Measurements from ENCODE around the gene GAS7.
"Not testable (repeated sequence)": the region's sequence is repeated elsewhere in the genome, so short reads cannot be mapped to it uniquely, and the experiment has no call there.

Gene GAS7

DNA sequence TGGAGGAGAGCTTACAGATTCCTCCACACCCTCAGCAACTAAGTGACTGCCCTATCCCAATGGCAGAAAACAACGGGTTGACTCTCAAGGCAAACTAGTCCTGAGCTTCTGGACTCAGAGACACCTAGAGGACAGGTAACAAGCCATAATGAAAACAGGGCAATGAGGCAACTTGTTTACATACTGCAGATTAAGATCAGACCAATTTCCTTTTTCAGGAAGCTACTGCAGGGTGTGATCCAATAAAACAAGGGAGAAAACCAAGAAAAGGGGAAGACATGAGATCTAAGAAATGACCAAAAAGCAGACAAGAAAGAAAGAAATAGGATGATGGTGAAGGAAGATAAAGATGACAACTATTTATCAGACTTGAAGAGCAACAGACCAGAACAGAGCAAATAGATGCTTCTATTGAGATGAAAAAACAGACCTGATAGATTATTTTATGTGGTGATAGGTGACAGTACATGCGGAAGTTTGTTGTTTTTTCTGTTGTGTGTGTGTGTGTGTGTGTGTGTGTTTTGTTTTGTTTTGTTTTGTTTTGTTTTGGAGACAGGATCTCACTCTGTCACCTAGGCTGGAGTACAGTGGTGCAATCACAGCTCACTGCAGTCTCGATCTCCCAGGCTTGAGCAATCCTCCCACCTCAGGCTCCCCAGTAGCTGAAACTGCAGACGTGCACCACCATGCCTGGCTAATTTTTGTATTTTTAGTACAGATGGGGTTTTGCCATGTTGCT lies 120.7 kb downstream of the GAS7 start:
- DNase-seq, result no peak

DNA sequence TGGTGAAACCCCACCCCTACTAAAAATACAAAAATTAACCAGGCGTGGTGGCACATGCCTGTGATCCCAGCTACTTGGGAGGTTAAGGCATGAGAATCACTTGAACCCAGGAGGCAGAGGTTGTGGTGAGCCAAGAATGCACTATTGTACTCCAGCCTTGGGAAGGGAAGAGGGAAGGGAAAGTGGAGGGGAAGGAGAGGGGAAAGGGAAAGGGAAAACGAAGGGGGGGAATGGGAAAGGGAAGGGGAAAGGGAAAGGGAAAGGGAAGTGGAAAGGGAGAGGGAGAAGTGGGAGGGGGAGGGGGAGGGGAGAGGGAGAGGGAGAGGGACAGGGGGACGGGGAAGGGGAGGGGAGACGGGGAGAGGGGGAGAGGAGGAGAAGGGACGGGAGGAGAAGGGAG lies 122.5 kb downstream of the GAS7 start:
- no peak for DNase-seq

DNA sequence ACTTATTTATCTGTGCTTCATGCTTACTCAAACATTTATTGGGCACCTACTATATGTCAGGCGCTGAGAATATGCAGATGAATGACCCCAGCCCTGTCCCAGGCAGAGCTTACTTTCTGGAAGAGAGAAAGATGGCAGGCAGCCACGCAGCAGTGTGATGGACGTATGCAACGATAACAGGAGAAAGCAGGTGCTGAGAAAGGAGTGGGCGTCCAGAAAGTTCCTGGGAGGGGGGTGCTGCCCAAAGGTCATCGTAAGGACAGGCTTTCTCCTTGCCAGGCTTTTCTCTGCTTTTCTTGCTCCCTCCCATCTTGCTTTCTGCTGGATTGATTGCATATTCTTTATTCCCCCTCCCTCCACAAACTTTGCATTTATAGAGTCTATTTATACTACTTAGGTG lies 124.5 kb downstream of the GAS7 start:
- no peak for DNase-seq

DNA sequence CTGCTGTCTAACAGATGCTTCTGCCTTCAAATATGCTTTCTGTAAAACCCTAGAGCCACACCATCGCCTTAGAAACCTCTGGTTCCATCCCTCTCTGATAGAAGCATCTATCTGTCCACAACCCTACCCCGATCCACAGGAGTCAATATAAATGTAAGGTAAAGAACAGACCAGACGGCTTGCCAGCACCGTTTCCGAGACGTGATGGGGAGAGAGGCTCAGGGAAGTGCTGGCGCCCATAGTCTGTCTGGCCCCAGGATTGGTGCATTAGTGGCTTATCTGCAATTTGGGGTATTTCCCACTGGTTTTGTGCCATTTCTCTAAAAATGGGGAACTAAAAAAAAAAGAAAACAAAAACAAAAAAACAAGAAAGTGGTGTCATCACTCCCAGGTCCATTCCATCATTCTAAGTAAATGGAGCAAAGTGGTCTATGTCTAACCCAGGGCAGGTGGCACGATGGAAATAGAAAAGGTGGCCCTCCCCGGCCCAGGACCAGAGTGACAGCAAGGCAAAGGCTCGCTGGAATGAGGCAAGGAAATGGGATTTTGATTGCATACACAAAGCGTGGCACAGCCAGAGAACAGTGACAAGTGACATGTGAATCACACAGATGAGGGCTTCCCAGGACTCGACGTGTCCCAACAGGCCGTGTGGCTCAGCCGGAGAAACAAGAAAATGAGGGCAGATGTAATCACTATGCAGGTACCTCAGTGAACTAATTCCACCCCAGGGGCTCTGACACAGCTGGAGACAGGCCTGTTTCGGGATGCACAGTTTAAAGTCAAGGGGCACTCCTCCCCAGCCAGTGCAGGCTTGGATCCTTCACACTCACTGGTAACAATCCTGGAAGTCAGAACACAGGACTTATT lies 125.6 kb downstream of the GAS7 start:
- no peak for DNase-seq

DNA sequence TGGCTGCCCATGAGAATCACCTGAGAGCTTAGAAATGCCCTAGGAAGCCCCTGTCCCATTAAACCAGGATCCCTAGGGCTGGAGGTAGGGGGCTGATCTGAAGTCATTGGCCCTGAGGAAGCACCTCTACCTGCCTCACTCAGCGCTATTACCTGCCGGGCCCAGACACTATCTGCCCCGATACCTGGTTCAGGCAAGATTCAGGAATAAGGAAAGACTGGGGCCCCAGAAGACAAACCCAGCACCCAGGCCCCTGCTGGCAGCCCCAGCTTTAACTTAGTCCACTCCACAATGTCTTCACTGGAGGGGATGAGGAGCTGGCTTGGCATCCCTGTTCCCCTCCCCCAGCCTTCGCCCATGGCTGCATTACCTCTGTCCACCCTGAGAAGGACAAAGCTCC lies 126.3 kb downstream of the GAS7 start:
- no peak for DNase-seq

DNA sequence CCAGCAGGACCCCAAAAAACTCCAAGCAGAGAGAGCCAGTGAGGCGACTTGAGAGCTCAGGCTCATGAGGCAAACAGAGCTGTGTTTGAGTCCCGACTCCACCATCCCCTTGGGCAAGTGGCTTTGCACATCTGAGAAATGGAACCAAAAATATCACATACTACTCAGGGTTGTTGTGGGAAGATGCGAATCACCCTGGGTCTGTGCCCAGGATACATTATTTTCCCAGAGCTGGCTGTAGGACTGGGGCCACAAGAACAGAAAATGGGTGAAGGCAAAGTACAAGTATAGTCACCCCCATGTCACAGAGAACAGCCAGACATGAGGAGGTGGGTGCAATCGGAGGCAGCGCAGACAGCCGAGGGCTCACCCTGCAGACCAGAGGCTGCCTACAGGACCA lies 127.3 kb downstream of the GAS7 start:
- no peak for DNase-seq

DNA sequence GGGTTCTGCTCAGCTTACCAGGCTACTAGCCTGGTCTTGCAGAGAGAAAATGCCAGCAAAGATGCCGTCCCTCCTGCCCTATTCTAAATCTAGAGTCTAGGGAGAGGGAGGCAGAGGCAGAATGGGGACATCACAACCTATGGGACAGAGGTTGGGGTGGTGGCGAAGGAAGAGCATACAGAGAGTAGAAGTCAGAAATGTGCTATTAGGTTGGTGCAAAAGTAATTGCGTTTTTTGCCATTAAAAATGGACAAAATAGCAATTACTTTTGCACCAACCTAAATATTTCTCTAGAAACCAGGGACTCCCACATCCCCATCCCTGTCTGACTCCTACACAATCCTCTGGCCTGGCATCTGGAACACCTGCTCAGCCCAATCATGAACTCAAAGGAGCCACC lies 127.7 kb downstream of the GAS7 start:
- DNase-seq, result no peak

DNA sequence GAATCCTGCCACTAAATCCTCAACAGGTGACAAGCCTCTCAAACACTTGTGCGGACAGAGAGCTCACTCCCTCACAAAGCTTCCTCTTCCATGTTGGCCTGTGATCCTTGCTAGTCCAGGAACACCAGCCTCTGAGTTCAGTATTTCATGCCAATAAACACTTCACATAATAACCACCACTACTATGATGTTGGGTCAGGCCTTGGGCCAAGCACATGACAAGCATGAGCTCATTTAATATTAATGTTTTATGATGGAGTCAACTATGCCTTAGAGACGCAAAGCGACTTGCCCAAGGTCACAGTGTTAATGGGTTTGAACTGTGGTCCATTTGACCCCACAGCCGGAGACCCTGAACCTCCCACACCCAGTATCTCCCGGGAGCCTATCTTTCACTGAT lies 129.1 kb downstream of the GAS7 start:
- DNase-seq, result no peak

DNA sequence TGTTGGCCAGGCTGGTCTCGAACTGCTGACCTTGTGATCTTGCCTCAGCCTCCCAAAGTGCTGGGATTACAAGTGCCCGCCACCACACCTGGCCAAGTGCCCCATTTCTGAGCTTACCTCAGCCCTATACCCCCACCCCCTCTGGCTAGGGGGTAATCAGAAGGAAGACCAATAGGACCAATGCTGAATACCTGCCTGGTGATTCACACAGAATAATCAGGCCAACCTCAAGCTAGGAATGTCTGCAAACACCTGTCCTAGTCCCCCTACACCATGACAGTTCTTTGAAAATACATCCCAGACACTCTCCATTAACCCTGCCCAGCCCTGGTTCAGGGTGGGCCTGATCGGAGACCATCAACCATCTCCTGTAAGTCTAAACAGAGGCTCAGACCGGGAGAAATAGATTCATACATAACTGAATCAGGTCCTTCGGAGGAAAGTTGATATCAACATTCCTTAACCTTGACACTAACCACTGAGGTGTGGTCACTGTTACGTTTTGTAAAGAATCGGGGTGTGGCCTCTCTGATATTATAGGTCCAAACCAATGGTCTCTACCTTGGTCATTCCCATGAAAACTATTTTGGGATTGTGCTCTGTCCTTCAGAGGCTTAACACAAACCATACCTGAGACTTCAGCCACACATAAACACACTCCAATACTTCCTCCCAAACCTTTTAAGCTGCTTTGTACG lies 130.8 kb downstream of the GAS7 start:
- DNase-seq, result no peak

DNA sequence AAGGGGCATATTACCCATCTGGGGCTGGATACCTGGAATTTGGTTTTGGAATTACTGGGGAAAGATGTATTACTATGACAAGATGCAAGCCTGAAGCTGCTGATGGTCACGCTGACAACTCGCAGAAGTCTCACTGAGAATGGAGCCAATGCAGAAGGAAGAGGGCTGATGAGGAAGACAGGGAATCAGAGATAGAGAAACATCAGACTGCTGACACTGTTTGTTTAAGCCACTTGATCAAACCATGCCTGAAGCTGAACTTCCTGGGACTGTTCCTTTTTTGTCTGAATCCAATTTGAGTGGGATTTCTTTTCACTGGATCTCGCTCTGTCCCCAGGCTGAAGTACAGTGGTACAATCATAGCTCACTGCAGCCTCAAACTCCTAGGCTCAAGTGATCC lies 133.9 kb downstream of the GAS7 start:
- no peak for DNase-seq

DNA sequence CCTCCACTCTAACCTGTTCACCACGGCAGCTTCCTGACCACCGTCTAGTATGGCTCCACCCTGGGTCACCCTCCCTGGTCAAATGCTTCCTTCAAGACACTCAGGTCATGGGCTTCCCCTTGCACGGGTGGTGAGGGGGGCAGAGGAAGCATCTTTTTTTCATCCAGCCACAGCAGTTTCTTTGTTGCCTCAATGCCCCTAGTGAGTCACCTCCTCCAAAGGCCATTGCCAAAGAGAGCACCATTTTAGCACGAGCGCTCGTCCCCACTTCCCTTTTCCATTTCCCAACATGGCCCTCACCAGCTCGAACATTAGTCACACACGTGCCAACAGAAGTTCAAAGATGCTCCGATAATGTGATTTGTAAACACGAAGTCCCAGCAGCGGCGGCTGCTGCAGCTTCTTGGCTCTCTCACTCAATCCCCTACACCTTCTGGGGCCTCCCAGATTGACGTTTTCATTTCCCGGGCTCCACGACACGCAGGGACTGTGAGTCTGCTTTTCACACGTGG lies 134.6 kb downstream of the GAS7 start:
- DNase-seq, result peak in 1 of 51 donors; percentile 17

DNA sequence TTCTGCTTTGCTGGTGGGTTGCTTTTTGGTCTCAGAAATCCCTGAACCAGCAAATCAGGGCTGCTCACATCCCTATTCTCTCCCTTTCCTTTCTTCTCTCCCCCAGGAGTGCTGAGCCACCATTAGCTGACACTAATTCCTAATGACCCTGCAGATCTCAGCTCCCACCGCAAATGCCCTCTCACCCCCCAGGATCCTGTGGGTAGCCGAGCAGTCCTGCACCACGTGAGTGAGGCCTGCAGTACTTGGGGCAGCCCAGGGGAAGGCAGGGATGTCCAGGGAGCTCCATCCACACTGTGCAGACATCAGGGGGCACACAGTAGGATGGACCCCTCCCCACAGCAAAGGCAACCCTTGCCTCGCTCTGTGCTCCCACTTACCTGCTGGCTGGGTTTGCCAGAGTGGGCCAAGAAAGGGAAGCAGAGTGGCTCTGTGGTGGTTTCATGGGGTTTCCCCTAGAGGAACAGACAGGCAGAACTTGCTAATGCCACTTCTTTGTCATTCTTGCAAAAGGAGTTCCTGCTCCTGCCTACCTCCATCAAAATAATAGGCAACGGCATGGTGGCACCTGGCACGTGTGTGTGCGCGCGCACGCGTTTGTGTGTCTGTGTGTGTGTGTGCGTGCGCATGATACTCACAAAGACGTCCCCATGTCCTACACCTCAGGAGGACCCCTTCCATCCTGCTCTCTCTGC lies 135.6 kb downstream of the GAS7 start:
- DNase-seq, result no peak

DNA sequence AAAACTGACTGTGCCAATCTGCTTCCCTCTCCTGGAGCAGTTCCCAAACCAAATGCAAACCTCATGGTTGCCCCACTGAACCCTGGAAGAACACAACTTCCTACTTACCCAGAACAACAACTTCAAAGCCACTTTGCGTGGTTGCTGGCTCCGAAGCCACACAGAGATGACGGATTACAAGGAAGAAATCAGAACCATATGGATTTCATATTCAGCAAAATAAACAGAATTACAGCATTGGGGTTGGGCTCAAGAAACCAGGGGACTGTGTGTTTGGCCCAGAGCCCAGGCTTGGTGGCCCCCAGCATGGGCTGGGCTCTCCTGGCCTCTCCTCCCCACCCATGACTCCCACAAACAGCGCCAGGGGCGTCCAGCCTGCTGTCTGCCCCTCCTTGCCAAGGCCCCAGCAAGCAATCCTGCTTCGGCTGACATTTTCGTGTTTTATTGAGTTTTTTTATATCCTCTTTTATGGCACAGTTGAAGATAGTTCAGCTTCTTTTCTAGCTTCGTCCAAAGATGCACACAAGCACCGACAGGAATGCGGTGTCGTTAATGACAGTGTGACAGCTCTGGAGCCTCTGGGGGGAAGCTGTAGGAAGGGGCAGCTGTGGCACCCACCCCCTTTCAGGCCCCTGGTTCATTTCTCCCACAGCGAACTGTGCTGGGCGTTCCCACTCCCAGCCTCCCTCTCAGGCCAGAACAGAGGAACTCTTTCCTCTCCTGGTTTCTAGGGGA lies 137.1 kb downstream of the GAS7 start:
- DNase-seq, result peak in 1 of 51 donors; percentile 11

DNA sequence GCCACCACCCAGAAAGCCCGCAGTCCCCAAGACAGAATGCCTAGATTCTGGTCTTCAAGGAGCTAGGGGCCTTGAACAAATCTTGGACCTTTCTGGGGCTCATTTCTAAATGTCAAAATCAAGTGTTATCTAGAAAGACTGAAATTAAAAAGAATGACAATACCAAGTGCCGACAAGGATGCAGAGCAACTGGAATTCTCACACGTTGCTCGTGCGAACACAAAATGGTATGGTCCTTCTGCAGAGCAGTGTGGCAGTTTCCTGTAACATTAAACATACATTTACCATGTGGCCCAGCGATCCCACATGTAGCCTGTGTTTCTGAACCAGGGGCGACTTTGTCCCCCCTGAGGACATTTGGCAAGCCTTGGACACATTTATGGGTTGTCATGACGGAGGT lies 137.9 kb downstream of the GAS7 start:
- no peak for DNase-seq

DNA sequence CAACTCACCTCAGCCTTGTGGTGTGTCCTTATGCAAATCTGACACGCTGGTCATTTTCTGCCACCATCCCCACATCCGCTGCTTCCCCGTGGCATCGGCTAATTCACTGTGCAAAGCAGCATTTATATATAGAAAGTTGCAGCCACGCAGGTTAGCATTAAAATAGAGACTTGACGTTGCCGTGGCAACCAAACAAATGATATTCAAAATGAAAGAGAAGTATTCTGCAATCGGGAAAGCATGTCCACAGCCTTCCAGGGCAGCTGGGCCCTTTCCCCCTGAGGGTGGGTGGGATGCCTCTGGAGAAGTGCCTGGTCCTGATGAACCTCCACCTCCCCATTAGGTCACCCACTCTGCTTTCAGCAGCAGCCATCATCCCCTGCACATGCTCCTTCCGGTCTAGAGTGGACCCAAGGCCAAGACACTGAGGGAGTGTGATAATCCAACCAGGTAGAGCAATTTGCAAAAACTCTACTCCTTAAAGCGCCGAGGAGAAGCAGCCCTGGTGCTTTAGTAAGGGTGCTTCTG lies 138.7 kb downstream of the GAS7 start:
- DNase-seq, result peak in 4 of 51 donors; percentile 17 to 65 (median 32)

DNA sequence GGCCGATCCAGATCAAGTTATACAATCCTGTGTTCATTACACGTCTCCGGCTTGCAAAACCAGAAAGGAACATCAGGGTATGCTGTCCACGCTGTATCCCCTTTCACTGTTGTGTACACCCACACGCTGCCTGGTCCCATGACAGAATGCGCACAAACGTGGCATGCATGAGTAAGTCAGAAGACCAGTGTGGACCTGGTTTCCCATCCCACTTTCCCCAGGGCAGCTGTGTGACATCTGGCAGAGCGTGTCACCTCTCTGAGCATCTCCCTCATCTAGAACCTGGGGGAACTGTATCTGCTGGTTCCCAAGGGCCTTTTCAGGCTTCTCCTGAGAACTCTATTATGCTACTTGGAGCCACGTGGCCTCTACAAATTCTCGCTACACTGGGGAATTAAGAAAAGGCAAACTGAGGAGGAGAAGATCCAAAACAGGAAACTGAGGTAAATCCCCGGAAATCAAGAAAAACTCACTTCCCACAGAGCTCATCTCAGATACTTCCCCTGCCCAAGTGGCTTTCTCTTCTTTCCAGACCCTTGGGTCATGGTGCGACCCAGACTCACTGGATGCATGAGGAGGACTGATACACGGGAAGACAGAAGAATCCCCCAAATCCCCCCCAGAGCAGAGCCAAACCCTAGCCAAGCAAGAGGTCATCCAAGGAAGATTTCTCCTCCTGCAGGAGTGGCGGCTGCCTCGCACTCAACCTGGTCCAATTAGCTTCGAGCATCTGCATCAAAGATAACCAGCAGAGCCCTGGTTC lies 139.3 kb downstream of the GAS7 start:
- DNase-seq, result peak in 2 of 51 donors; percentile 50 to 68

DNA sequence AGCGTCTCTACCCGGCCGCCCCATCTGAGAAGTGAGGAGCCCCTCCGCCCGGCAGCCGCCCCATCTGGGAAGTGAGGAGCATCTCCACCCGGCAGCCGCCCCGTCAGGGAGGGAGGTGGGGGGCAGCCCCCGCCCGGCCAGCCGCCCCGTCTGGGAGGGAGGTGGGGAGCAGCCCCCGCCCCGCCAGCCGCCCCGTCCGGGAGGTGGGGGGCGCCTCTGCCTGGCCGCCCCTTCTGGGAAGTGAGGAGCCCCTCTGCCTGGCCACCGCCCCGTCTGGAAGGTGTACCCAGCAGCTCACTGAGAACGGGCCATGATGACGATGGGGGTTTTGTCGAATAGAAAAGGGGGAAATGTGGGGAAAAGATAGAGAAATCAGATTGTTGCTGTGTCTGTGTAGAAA lies 140.9 kb downstream of the GAS7 start:
- DNase-seq, result not testable (repeated sequence)

DNA sequence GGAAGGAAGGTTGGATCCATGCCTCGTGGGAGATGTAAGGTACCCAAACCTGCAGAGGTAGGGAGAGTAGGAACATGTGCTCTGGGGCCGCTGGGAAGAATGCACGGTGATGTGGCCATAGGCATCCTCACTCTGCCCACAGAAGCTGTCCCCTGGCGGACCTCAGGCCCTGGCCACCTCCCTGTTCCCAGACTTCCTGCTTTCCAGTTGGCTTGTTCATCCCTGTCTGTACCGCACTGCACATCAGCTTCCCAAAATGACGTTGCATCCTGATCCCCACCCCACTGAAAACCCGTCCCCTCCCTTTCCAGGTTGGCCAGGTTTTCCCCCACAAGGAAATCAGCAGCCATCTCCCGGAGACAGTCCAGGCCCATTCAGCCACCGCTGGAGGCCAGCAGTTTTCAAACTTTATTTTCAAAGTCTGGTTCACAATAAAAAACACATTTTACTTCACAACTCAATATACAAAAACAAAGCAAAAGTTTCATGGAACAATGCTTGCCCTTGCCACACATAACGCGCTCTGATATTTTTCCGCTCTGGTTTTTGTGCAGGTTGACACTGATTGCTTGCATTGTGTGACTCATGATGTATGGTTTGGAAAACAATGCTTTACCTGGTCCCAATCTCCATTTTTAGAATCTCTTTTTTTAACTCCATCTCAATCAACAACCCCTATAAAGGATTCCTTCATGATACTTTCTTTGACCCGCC lies 143.0 kb downstream of the GAS7 start:
- no peak for DNase-seq

Data from hypothalamus (tissue), 51 donors.